Measurements from ENCODE around the gene SLC13A5. TPM values are rescaled to one million over a fixed set of nuclear protein-coding genes. Genes with fewer than 3 reads are reported as not detected.

SLC13A5 gene
- polyA plus RNA-seq, 10 donors, result 0.05 to 0.25 (median 0.14) TPM; not detected in 2

DNA sequence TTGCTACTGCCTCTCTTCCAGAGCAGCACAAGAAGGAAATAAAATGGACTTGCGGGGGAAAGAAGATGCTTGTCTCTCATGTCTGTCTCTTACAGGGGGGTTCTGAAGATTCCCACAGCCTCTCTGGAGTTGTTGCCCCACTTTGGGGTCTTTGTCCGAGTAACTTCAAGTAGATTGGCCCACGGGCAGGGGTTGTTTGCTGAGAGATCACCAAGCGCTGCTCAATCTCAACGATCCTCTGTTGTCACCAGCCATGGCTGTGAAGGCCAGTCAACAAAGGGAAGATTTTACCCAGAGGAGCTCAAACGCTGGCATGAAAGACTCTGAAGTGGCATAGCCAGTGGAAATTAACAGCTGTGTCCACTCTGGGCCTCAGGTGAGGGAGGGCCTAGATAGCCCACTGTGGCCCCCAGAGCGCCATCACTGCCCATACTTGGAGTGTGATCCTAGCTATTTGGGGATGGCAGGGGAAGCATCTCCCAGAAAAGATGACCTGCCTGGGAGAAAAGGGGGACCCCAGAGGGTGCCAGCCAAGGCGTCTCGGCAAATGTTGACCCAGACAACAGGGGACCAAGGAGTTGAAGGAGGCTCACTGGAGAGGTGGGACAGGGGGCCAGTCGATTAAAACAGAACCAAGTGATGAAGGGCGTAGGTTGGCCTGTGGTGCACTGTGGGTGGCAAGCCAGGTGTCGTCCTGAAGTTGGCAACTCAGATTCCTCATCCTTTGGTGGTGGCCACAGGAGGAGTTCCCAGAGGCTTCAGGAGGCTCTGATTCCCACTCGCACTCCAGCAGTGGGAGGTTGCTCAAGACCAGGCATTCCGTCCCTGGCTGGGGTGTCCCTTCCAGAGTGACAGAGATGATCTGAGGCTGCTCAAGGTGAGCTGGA, 28.0 kb downstream of the SLC13A5 start:
- no peak for DNase-seq

DNA sequence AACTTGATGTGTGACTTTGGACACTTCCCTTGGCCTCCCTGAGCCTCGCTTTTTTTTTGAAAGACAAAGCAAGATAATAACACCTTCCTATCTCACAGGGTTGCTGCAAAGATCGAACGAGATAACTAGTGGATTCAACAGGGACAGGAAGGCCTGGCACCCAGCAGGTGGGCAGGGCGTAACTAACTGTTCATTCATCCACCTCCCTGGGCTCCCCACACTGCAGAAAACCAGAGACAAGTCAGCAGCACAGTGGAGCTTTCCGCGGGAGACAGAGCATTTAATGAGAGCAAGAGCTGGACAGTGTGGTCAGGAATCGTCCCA, 28.7 kb downstream of the SLC13A5 start:
- DNase-seq, result no peak

- DNase-seq, result no peak
These were observed 29.3 kb downstream of the SLC13A5 start for GRCh38 chr17:6683730-6684459.

GRCh38 chr17:6683081-6683684, 30.0 kb downstream of the SLC13A5 start:
- DNase-seq, result no peak

DNA sequence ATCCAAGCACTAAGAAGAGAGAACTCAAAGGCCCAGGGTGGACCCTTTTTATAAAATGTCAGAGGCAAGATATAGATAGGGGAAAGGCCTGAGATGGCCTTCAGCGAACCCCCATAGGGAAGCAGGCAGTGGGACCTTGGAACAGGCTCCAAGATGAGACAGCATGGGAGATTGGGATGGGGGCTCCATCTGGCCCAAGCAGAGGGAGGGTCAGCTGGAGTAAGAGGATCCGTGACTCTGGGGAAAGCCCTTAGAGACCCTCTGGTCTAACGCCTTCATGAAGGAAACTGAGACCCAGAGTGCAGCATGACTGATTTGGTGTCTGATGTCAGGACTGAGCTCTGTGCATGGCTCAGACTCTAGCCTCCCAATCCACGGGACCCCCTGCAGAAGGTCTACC, 30.8 kb downstream of the SLC13A5 start:
- no peak for DNase-seq

GRCh38 chr17:6681671-6682070, 31.5 kb downstream of the SLC13A5 start:
- DNase-seq, result no peak

- DNase-seq, result no peak
These were observed 32.0 kb downstream of the SLC13A5 start for GRCh38 chr17:6681176-6681575.

- no peak for DNase-seq
These were observed 33.9 kb downstream of the SLC13A5 start for GRCh38 chr17:6679241-6679640.

DNA sequence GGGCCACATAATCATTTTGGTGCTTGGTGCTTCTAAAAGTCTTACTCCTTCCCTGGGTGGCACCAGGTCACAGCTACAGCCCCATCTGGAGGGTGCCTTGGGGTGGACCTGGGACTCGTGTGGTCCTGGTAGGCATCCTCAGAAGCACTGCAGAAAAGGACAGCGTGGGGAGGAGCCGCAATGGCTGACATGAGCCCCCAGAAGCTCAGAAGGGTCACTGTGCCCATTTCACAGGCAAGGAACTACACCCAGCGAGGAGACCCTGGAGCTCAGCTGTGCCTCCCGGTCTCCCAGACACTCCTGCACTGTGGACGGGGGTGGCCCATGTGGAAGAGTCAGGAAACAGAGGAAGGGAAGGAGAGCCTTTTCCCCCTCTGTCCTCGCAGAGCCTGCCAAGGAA, 35.2 kb downstream of the SLC13A5 start:
- no peak for DNase-seq

- peak in 2 of 3 donors; percentile 19 to 24 for DNase-seq
These were observed 35.9 kb downstream of the SLC13A5 start for GRCh38 chr17:6677158-6677831.

DNA sequence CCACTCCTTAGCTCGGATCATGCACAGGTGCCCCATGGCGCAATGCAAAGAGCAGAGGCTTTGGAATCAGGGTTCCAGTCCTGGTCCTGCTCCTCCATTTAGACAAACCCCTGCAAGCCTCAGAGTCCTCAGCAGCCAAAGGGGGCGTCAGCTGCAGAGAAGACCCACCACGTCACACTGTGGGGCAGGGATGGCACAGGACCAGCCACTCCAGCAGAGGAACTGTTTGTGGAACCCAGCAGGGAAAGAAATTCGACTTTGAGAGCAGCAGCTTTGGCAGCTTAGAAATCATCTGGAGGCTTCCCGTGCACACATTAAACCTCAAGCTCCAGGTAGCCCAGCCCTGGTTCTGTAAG, 36.4 kb downstream of the SLC13A5 start:
- DNase-seq, result no peak

DNA sequence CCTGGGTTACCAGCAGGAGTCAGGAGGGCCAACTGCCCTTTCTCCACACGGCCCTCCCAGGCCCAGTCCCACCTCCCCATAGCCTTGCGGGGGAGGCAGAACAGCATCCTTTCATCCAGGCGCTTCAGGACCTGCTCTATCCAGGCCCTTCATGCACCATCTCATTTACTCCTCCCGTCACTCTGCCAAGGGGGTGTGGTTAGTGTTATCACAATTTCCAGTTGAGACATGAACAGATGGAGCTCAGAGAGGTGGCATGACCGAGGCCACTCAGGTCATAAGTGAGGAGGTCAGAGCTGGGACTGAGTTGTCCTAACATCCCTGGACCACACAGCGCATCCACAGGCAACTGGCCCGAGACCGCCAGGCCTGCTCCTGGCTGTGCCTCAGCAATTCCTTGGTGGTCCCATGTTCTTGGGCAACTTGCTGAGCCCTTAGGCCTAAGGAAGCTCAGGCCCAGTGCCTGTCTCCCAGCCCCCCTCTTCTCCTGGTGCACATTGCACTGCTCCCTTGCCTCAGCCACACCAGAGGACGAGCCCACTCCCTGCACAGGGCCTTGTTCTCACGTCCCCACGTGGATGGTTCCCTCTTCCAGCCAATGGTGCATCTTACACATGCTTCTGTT, 37.9 kb downstream of the SLC13A5 start:
- no peak for DNase-seq

DNA sequence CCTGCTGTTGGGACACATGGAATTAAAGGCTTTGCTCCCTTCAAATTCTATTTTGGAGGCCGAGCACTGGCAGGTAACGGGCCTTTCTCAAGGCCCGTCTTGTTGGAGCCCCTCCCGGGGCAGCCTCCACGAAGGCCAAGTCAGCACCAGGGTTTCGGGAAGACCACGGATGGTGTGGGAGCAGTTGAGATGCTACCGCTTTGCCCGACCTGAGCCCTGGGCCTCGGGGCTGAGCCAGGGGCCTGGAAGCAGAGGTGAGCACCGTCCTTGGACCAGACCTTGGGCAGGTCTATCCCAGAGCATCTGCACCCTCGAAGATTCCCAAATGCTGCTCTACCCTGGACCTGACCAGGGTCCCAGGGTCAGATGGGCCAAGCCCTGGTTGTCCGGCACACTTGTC, 38.6 kb downstream of the SLC13A5 start:
- no peak for DNase-seq

DNA sequence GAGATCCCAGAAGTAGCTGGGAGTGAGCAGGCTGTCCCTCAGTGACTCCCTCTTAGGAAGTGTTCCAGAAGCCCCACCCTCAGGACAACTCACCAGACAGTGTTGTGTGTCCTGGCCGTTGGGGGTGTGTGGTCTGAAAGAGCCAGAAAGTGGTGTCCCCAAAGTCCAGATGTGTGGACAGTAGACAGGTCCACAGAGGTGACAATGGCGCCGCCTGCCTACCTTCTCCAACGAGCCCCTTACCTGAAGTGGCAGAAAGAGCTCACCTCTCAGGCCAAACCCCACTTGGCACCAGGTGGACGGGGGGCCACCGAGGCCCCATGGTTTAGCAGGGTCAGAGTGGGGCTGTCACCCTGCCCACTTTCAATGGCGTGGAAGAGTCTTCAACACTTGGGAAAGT, 41.7 kb downstream of the SLC13A5 start:
- no peak for DNase-seq

- DNase-seq, result no peak
These were observed 42.2 kb downstream of the SLC13A5 start for GRCh38 chr17:6670999-6671398.

DNA sequence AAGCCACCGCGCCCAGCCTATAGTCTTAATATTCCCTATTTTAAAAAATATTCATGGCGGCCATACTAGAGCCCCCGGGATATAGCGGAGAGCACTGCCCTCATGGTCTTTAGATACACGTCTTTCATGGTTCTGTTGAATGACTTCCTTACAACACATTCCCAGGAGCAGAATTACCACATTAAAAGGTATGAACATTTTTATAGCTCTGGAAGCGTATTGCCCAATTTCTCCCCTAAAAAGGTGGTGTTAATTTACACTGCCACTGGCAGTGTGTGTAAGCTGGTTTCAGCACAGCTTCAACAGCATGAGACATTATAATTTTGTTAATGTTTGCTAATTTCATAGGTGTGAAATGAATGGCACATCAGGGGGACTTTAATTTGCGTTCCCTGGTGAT, 42.6 kb downstream of the SLC13A5 start:
- no peak for DNase-seq

GRCh38 chr17:6669479-6670212, 43.5 kb downstream of the SLC13A5 start:
- DNase-seq, result no peak

GRCh38 chr17:6668727-6669425, 44.3 kb downstream of the SLC13A5 start:
- no peak for DNase-seq

- DNase-seq, result no peak
These were observed 45.0 kb downstream of the SLC13A5 start for GRCh38 chr17:6668219-6668618.

- no peak for DNase-seq
These were observed 45.7 kb downstream of the SLC13A5 start for GRCh38 chr17:6667516-6667915.

- DNase-seq, result no peak
These were observed 46.6 kb downstream of the SLC13A5 start for GRCh38 chr17:6666557-6666956.

All from muscle of back (tissue), 11 donors.